ENCODE results near the gene DRAM1. TPM values are rescaled to one million over a fixed set of nuclear protein-coding genes. Genes with fewer than 3 reads are reported as not detected.
A peak's percentile ranks its signal among the peaks of the same experiment; 100 is the strongest.

Gene DRAM1
- total RNA-seq, 2 donors from 2014 or later = 5.3 to 6.4 TPM

DNA sequence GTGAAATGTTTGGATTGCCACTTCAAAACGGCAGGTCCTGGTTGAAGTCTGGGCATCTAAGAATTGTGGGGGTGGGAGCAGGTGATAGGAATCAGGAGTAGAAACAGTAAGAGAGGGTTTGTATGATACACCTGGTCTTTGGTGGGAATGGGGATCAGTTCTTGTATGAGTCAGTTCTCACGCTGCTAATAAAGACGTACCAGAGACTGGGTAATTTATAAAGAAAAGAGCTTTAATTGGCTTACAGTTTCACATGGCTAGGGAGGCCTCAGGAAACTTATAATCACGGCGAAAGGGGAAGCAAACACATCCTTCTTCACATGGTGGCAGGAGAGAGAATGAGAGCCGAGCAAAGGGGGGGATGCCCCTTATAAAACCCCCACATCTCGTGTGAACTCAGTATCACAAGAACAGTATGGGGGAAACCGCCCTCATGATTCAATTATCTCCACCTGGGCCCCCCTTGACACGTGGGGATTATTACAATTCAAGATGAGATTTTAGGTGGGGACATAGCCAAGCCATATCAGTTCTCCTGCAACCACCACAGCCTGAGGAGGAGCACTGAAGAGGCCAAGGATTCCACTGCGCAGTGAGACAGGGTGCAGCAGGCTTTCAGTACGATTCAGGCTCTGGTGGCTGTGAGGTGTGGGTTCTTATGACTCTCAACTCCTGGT is 52.1 kb downstream of the DRAM1 start:
- ATAC-seq (no peak), DNase-seq (no peak)
- intact Hi-C loops (cut with DNase I, micrococcal nuclease) = loop anchor here in 1 of 2 donors (10.0 kb wide), 1 partner anchor 135 kb away; the partner anchor contains the start of gene WASHC3

DNA sequence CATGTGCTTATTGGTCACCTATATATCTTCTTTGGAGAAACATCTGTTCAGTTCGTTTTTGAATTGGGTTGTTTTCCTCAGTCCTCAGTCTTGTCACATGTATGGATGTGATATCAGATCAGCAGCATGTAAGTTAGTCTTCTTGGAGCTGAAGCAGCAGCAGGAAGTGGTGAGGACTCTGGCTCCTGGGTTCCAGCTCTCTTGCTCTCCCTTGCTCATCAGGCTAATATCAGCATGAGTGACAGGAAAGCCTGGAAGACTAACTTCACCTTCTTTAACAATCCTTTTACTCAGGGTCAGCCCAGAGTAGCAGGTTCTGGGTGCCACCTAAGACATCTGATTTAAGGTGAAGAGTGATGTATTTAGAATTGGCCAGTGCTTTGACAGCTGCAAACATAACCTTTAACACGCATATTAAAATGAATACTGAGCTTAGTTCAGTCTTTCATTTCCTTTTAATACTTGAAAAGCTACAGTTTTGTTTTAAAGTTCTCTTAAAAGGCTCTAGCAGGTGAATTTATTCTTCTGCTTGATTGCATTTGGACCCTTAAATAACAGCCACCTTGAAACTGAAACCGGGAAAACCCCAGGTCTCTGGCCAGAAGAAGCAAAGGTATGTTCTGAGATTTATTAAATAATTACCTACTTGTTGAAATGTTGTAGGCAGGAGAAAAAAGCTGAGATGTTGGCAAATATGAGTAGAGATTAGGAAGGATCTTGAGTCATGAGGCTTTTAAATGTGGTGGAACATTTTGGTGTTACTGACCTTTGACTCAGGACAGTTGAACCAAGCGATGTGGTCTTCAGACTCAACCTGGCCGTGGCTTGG is 54.3 kb downstream of the DRAM1 start:
- ATAC-seq (no peak), DNase-seq (no peak)
- intact Hi-C loops (cut with DNase I, micrococcal nuclease) = loop anchor here in 1 of 2 donors (10.0 kb wide), 1 partner anchor 133 kb away; the partner anchor contains the start of gene WASHC3

GRCh38 chr12:101933866-101934514 is 56.6 kb downstream of the DRAM1 start:
- ATAC-seq (no peak), DNase-seq (no peak)
- intact Hi-C loops (cut with DNase I, micrococcal nuclease) = loop anchor here in 1 of 2 donors (10.0 kb wide), 1 partner anchor 131 kb away; the partner anchor contains the start of gene WASHC3

- no peak for ATAC-seq
- DNase-seq = peak in 1 of 2 donors; percentile 27
- intact Hi-C loops (cut with DNase I, micrococcal nuclease) = loop anchor here in 1 of 2 donors (10.0 kb wide), 1 partner anchor 129 kb away; the partner anchor contains the start of gene WASHC3
Observed at GRCh38 chr12:101935890-101936746, 58.7 kb downstream of the DRAM1 start.

DNA sequence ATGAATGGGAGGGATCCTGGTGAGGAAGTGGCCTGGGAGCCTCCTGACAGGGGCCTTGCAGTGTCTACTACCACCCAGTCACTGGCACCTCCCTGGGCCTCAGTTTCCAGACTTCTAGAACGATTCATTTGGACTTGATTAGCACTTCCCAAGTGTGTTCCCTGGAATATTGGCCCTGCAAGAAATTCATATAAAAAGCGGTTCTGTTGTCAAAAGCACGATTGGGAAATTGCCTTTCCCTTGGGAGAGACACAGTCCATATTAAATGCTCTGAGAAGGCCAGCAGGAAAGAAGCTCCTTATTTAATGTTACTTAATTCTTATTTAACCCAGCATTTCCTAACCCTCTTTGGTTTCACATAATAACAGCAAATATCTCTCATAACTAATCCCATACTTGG is 61.9 kb downstream of the DRAM1 start:
- intact Hi-C loops (cut with DNase I, micrococcal nuclease) = loop anchor here in 1 of 2 donors (10.0 kb wide), 1 partner anchor 125 kb away; the partner anchor contains the start of gene WASHC3
- ATAC-seq (no peak), DNase-seq (no peak)

GRCh38 chr12:101939856-101940265 is 62.5 kb downstream of the DRAM1 start:
- peak; percentile 73 for ATAC-seq
- intact Hi-C loops (cut with DNase I, micrococcal nuclease) = loop anchor here (5.0 to 10.0 kb wide), 3 partner anchors 125 to 545 kb away; partner anchors contain the start of genes IGF1 (in 1 of the 2) and WASHC3 (in 1 of the 2)

DNA sequence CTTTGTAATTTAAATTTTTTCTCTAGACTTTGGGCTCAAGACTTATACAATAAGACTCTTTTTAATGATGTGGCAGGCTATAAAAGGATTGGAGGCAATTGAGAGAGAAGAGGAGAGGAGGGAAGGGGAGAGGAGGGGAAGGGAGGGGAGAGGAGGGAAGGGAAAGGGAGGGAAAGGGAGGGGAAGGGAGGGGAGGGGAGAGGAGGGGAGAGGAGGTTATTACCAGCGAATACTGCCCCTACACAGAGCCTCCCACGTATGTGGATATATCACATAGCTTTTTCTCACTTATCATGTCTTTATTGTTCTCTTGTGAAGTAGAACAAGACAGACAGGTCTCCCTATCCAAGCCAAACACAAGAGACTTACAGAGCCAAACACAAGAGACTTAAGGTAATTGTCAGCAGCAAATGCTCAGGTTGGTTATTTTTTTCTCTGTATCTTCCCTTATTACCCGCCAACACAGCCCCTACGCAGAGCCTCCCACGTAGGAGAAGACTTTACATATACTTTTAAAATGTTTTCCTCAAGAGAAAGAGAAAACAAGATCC is 63.1 kb downstream of the DRAM1 start:
- DNase-seq (no peak), ATAC-seq (no peak)
- intact Hi-C loops (cut with DNase I, micrococcal nuclease) = loop anchor here (5.0 to 10.0 kb wide), 2 partner anchors 537 to 544 kb away; partner anchors contain the start of gene IGF1 (in 1 of the 2)

More at GRCh38 chr12:101939856-101940265, 62.5 kb downstream of the DRAM1 start:
- peak; percentile 34 to 51 for DNase-seq

DNA sequence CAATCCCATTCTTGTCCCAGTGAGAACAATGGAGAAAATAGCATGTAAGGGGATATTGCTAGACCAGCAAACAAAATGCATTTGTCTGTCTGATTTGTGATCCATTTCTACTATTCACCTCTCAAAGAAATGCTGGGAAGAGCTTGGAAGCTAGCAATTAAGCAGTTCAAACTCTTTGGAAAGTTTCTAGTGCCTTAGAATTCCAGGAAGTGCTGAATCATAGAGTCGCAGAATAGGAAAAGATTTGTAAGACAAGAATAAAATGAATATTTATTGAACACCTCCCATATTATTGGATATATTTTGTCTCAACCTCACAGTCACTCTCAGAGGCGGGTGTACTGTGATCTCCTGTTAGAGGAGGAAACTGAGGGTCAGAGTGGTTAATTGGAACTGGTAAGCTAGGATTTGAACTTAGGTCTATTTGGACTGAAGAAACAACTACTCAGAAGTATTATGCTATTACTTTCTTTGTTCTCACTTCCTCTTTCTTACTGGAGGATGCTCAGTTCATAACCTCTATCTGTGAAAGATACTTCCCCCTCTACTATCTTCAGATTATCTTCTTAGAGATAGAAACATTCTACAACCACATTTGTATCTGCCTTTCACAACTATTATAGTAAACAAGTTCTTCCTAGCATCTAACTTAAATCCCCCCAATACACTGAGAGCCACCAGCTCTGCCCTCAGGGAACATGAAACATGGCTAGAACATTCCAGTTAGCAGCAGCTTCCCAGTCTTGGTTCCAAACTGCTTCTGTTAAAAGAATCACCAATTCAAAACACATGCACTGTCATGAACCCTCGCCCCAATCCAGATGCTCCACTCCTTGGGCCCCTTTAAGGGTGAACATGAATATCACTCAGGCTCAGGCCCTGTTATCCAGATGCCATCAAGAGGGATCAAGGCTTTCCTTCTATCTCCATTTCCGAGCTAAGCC is 64.2 kb downstream of the DRAM1 start:
- ATAC-seq (no peak), DNase-seq (no peak)
- intact Hi-C loops (cut with DNase I, micrococcal nuclease) = loop anchor here (5.0 to 10.0 kb wide), 2 partner anchors 536 to 543 kb away; partner anchors contain the start of gene IGF1 (in 1 of the 2)

DNA sequence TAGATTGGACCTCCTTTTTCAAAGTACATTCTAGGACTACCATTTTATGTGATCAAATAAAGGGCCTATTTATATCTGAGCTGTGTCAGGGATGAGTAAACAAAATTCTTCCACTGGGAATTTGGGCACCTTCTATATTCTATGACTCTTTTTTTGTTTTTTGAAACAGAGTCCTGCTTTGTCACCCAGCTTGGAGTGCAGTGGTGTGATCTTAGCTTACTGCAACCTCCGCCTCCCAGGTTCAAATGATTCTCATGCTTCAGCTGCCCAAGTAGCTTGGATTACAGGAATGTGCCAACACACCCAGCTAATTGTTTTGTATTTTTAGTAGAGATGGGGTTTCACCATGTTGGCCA is 64.8 kb downstream of the DRAM1 start:
- no peak for ATAC-seq
- intact Hi-C loops (cut with DNase I, micrococcal nuclease) = loop anchor here (5.0 to 10.0 kb wide), 2 partner anchors 535 to 543 kb away; partner anchors contain the start of gene IGF1 (in 1 of the 2)

DNA sequence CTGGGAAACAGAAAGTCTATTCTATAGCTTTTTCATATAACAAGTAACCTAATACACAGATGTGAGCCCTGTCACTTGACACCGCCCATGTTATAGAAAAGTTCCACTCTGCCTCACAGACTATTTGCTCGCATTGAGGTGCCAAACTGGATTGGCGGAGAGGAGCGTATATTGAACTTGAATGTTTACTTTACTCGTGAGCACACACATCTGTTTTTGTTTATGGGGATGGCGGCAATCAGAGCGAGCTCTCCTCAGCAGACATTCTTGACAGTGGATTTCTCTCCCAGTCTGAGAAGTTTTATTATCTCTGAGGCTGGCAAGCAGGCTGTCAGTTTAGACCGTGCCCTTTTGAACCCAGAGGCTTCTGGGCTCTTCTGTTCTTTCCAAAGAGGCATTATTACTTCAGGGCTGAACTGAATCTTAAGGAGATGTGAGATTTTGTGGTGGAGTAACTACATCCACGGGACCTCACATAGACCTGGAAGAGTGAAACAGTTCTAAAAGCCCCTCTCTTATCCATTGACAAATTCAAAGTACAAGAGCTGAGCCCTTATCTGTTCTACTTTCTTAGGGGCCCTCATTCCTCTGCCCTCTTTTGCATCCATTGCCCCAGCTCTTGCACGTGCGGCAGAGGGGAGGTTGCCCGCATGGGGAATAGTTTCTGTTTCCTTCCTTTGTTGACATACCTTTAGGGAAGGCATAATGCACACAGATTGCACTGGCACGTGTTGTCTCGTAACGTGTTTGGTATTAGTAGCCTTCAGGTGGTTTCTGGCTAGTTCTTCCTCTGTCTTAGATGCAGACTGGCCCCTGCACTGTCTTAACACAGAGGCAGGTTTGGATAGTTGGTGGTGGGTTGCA is 68.2 kb downstream of the DRAM1 start:
- no peak for DNase-seq
- intact Hi-C loops (cut with DNase I, micrococcal nuclease) = loop anchor here in 1 of 2 donors (10.0 kb wide), 1 partner anchor 539 kb away; the partner anchor contains the start of gene IGF1
- peak; percentile 78 for ATAC-seq

More for the DNA sequence above, 64.8 kb downstream of the DRAM1 start:
- DNase-seq = no peak

GRCh38 chr12:101946233-101946611 is 68.8 kb downstream of the DRAM1 start:
- no peak for DNase-seq
- intact Hi-C loops (cut with DNase I, micrococcal nuclease) = loop anchor here in 1 of 2 donors (10.0 kb wide), 1 partner anchor 539 kb away; the partner anchor contains the start of gene IGF1
- ATAC-seq = no peak

- no peak for ATAC-seq
- no peak for DNase-seq
- intact Hi-C loops (cut with DNase I, micrococcal nuclease) = loop anchor here in 1 of 2 donors (10.0 kb wide), 1 partner anchor 537 kb away; the partner anchor contains the start of gene IGF1
Observed at GRCh38 chr12:101947316-101947715, 69.9 kb downstream of the DRAM1 start.

GRCh38 chr12:101948365-101948764 is 71.0 kb downstream of the DRAM1 start:
- no peak for DNase-seq
- ATAC-seq = no peak
- intact Hi-C loops (cut with DNase I, micrococcal nuclease) = loop anchor here in 1 of 2 donors (10.0 kb wide), 1 partner anchor 536 kb away; the partner anchor contains the start of gene IGF1

GRCh38 chr12:101951002-101951670 is 73.8 kb downstream of the DRAM1 start:
- intact Hi-C loops (cut with DNase I, micrococcal nuclease) = no loop called here
- DNase-seq = no peak
- no peak for ATAC-seq

DNA sequence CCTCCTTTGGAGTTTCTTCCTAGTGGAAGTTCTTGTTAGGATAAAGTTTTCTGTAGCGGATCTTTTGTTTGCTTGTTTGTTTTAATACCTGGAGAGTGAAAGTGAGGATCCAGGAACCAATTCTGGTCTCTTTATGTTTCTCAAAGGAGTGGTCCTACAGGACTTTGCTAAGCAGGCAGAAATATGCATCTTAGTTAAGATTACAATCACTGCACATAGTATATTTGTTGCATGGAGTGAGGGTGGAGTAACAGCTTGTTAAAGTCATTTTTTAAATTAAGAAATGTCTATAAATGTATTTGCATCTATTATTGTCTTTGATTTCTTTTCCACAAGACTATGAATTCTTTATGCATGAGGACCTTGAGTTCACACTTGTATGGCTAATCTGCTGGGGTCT is 76.7 kb downstream of the DRAM1 start:
- no peak for ATAC-seq
- no peak for DNase-seq
- intact Hi-C loops (cut with DNase I, micrococcal nuclease) = no loop called here
